Activated T-helper 1 cell treated with anti-CD3 and anti-CD28 coated beads, Interleukin-12 subunit alpha, Interleukin-12 subunit beta, Interleukin-2, Interleukin-4 antibody, amounts not matched to agents 30 ng/mL and 10 ng/mL and 1 ng/mL, durations not matched to agents 14 hours and 24 hours and 36 hours (primary cell): ENCODE measurements around the gene TSSK3. TPM values are rescaled to one million over a fixed set of nuclear protein-coding genes. Genes with fewer than 3 reads are reported as not detected.
A peak's percentile ranks its signal among the peaks of the same experiment; 100 is the strongest.

ENCODE experiments used
- DNase-seq: peaks from one replicate; pipeline ENCODE4 v3.0.0; 2021; ENCODE audit warnings: low spot score
- H3K27ac Mint-ChIP-seq: one replicate; pipeline ENCODE4 v1.8.0; 2021; ENCODE audit warnings: mild to moderate bottlenecking, mixed read lengths
- H3K27me3 Mint-ChIP-seq: one replicate; pipeline ENCODE4 v1.8.0; 2022; ENCODE audit warnings: mild to moderate bottlenecking, moderate library complexity, mixed read lengths; ENCODE audit not compliant: insufficient read depth
- H3K36me3 Mint-ChIP-seq: one replicate; pipeline ENCODE4 v1.8.0; 2021; ENCODE audit warnings: low read depth, mixed read lengths
- H3K4me1 Mint-ChIP-seq: one replicate; pipeline ENCODE4 v1.8.0; 2021; ENCODE audit warnings: low read depth, mixed read lengths
- H3K4me3 Mint-ChIP-seq: one replicate; pipeline ENCODE4 v1.8.0; 2021; ENCODE audit warnings: mild to moderate bottlenecking, moderate library complexity, mixed read lengths
- H3K9me3 Mint-ChIP-seq: one replicate; pipeline ENCODE4 v1.8.0; 2021; ENCODE audit warnings: mixed read lengths
- intact Hi-C: fragments of 100-400 bp; cut with micrococcal nuclease; formaldehyde crosslinking; loops from one replicate; pipeline ENCODE4 v1.15.1; 2024
- total RNA-seq: library from RNA; stranded (reverse); gene quantifications from 2 replicates; pipeline ENCODE4 v1.2.3, GENCODE V29; 2022

Gene TSSK3
- total RNA-seq, 1 donor from 2014 or later: 1.3 TPM

GRCh38 chr1:32357614-32358013 is 4.7 kb upstream of the TSSK3 start:
- Mint-ChIP-seq H3K27ac (no peak overlapping the region), H3K27me3 (peaks cover 6% of the 10 kb centered on the region)
- intact Hi-C loops: no loop called here

DNA sequence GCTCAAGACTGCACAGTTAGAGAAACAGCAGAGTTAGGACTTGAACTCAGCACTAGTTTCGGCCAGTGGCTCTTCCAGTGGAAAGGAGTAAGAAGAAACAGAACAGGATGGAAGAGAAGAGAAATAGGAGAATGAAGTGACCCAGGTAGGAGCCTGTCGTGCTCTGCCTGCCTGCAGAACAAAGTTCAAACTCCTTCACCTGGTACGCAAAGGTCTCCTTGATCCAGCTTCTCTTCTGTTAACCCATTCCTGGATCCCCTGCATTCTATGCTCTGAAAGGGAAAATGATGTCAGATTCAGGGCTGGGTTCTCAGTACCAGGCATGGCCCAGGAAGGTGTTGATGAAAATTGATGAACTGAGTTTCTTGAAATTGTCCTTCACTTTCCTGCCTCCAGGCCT is 3.9 kb upstream of the TSSK3 start:
- H3K4me1 Mint-ChIP-seq: peaks cover 23% of the 10 kb centered on the region
- peaks cover 6% of the 10 kb centered on the region for H3K27me3 Mint-ChIP-seq
- peaks cover 17% of the 10 kb centered on the region for H3K36me3 Mint-ChIP-seq
- H3K27ac Mint-ChIP-seq: no peak overlapping the region
- no peak for DNase-seq
- intact Hi-C loops: no loop called here
- H3K4me3 Mint-ChIP-seq: no peak overlapping the region
- H3K9me3 Mint-ChIP-seq: no peaks in the 10 kb centered on the region

More at GRCh38 chr1:32357614-32358013, 4.7 kb upstream of the TSSK3 start:
- Mint-ChIP-seq H3K4me3 (no peak overlapping the region), H3K9me3 (no peaks in the 10 kb centered on the region), H3K4me1 (peaks cover 28% of the 10 kb centered on the region), H3K36me3 (peaks cover 11% of the 10 kb centered on the region)
- no peak for DNase-seq

- Mint-ChIP-seq H3K9me3 (no peaks in the 10 kb centered on the region), H3K4me1 (peaks cover 17% of the 10 kb centered on the region), H3K27me3 (peaks cover 6% of the 10 kb centered on the region), H3K27ac (no peak overlapping the region), H3K36me3 (peaks cover 24% of the 10 kb centered on the region), H3K4me3 (no peak overlapping the region)
- DNase-seq: no peak
- intact Hi-C loops: no loop called here
These were observed 1.0 kb upstream of the TSSK3 start for GRCh38 chr1:32361308-32361673.

DNA sequence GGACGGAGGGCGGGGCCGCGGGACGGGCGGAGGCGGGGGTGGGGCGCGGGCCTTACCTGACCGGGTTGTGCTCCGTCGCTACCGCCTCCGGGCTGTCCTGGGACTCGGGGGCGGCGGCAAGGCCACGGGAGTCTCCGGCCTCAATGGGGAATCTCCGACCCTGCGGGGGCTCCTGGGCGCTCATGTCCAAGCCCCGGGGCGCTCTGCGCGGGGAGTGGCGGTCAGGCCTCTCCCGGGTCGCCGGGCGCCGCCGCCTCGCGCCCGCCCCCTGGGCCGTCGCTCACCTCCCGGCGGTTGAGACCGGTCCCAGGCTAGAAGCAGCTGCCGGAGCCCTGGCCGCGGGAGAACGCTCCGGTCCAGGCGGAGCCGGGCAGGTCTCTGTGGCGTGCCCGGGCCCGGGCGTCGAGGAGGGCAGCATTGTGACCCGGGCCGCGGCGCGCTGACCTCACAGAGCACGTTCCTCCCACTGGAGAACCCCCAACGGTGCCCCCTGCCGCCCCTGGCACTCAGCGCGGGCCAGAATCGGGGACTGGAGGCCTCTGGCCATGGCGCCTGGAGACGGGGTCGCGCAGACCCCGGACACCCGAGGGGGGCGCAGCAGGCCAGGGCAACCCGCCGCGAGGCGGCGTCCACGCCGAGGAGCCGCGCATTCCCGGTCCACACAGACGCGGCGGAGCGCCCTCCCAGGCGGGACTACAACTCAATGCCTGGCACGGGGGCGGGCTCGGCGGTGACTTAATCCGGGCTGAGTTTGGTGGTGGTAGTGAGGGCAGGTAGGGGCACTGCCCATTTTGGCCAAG is 465 bp upstream of the TSSK3 start:
- DNase-seq: no peak
- Mint-ChIP-seq H3K9me3 (no peaks in the 10 kb centered on the region), H3K27me3 (peaks cover 6% of the 10 kb centered on the region), H3K4me1 (peaks cover 17% of the 10 kb centered on the region), H3K4me3 (no peak overlapping the region), H3K36me3 (peaks cover 24% of the 10 kb centered on the region), H3K27ac (no peak overlapping the region)
- intact Hi-C loops: no loop called here

GRCh38 chr1:32363713-32364112 is 1.4 kb downstream of the TSSK3 start:
- H3K27ac Mint-ChIP-seq: no peak overlapping the region
- H3K4me3 Mint-ChIP-seq: no peak overlapping the region
- intact Hi-C loops: no loop called here
- peaks cover 6% of the 10 kb centered on the region for H3K27me3 Mint-ChIP-seq
- peaks cover 17% of the 10 kb centered on the region for H3K4me1 Mint-ChIP-seq
- no peaks in the 10 kb centered on the region for H3K9me3 Mint-ChIP-seq
- peaks cover 26% of the 10 kb centered on the region for H3K36me3 Mint-ChIP-seq
- DNase-seq: no peak

GRCh38 chr1:32364836-32365235 is 2.5 kb downstream of the TSSK3 start:
- intact Hi-C loops: no loop called here
- no peak overlapping the region for H3K27ac Mint-ChIP-seq
- peaks cover 6% of the 10 kb centered on the region for H3K27me3 Mint-ChIP-seq
- H3K4me3 Mint-ChIP-seq: no peak overlapping the region
- H3K36me3 Mint-ChIP-seq: peaks cover 30% of the 10 kb centered on the region
- H3K9me3 Mint-ChIP-seq: no peaks in the 10 kb centered on the region
- peaks cover 14% of the 10 kb centered on the region for H3K4me1 Mint-ChIP-seq
- no peak for DNase-seq

DNA sequence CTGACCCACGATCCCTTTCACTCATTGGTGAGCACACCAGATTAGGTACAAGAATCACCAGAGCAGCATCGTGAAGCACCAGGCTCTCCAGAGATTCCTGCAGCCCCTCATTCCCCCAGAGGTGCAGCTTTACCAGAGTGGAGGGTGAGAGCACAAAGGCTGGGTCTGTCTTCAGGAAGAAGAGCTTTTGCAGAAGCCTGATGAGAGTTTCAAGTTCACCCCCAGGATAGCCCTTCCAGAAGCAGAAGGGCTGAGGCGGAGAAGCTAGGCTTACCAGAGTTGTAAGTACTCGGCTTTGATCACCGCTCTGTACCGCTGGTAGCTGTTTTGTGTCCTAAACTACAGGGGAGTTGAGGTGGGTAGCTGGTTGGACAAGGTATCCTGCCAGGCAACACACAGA is 3.1 kb downstream of the TSSK3 start:
- Mint-ChIP-seq H3K36me3 (peaks cover 30% of the 10 kb centered on the region), H3K4me3 (no peak overlapping the region), H3K27me3 (peaks cover 6% of the 10 kb centered on the region), H3K27ac (no peak overlapping the region), H3K9me3 (no peaks in the 10 kb centered on the region), H3K4me1 (peaks cover 10% of the 10 kb centered on the region)
- DNase-seq: no peak
- intact Hi-C loops: no loop called here

- Mint-ChIP-seq H3K27me3 (no peaks in the 10 kb centered on the region), H3K27ac (no peak overlapping the region), H3K9me3 (no peaks in the 10 kb centered on the region), H3K4me3 (no peak overlapping the region), H3K4me1 (peaks cover 17% of the 10 kb centered on the region), H3K36me3 (peaks cover 28% of the 10 kb centered on the region)
- DNase-seq: no peak
- intact Hi-C loops: no loop called here
These were observed 5.7 kb downstream of the TSSK3 start for GRCh38 chr1:32367912-32368635.

GRCh38 chr1:32372149-32372756 is 9.9 kb downstream of the TSSK3 start:
- peaks cover 36% of the 10 kb centered on the region for H3K36me3 Mint-ChIP-seq

DNA sequence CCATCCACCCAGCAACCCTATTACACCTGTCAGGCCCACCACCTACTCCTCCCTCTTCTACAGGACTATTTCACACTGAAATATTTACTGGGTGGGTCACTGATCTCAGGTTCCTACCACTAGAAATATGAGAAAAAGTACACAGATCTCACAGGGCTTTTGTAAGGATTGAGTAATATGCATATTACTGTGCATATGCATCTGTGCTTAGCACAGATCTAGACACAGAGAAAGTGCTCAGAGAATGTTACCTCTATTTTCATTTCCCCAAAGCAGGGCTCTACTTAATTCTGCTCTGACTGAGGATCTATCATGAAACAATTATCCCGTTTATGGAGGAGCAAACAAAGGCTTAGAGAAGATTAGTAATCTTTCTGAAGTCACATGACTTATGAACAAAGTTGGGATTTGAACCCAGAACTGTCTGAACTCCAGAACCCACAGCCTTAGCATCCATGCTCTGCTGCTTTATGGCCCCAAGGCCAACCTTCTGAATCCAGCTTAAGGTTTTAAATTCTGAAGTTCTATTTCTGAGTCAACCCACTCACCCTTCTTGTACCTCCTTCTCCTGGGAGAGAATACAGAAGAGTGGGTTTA is 11.8 kb downstream of the TSSK3 start:
- Mint-ChIP-seq H3K9me3 (no peaks in the 10 kb centered on the region), H3K4me1 (peaks cover 21% of the 10 kb centered on the region), H3K36me3 (peaks cover 38% of the 10 kb centered on the region), H3K27ac (no peak overlapping the region), H3K27me3 (no peaks in the 10 kb centered on the region), H3K4me3 (no peak overlapping the region)
- no peak for DNase-seq
- intact Hi-C loops: loop anchor here (5.0 kb wide), 1 partner anchor 52 kb away; no protein-coding TSS in a partner anchor

More at GRCh38 chr1:32372149-32372756, 9.9 kb downstream of the TSSK3 start:
- Mint-ChIP-seq H3K9me3 (no peaks in the 10 kb centered on the region), H3K4me3 (no peak overlapping the region), H3K27ac (no peak overlapping the region), H3K4me1 (peaks cover 21% of the 10 kb centered on the region), H3K27me3 (no peaks in the 10 kb centered on the region)
- intact Hi-C loops: loop anchor here (1.0 to 5.0 kb wide), 3 partner anchors 35 to 157 kb away; no protein-coding TSS in a partner anchor
- peak; percentile 66 for DNase-seq

DNA sequence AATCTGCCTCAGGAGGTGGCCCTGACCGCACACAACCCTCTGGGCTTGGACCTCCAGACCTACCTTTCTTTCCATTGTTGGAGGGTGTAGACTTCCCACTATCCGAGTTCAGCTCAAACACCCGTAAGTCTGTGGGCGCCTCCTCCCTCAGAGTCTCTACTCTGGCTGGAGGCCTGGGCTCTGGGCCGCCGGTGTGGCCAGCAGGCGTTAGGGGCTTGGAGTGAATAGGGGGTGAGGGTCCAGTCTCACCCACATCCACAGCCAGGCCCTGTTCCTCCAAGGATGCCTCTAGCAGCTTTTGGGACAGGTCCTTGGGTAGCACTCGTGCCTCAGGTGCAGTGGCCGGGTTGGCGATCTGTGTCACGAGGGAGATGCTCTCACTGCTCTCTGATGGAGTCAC is 13.9 kb downstream of the TSSK3 start:
- Mint-ChIP-seq H3K27ac (no peak overlapping the region), H3K4me3 (no peak overlapping the region), H3K27me3 (no peaks in the 10 kb centered on the region), H3K36me3 (peaks cover 43% of the 10 kb centered on the region), H3K4me1 (peaks cover 21% of the 10 kb centered on the region), H3K9me3 (no peaks in the 10 kb centered on the region)
- intact Hi-C loops: no loop called here
- DNase-seq: no peak

DNA sequence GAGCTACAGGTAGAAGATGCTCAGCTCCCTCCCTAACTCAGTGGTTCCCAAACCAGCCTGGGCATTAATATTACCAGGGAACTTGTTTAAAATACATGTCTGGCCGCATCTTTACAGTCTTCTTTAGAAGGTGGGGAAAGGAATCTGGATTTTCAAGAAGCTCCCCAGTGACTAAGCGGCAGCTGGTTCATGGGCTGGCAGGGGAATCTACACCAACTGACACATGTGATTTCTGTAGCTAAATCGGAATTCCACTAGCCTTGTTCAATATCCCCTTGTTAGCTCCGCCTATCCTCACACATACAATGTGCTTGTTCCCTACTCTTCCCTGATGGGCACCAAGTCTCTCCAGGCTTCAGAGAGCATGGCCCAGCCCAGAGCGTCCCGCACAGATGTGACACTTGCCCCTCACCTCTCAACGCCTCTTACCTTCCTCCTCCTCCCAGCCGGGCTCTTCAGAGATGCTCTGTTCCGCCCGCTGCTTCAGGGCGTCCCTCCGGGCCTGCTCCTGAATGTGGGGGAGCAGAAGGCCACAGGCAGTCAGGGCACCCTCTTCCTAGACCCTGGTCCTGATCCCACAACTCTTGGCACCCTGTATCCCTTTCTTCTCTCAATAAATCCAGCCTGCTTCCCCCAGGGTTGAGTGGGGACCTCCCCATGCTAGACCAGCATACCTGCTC is 15.3 kb downstream of the TSSK3 start:
- H3K4me3 Mint-ChIP-seq: no peak overlapping the region
- no peaks in the 10 kb centered on the region for H3K27me3 Mint-ChIP-seq
- peaks cover 35% of the 10 kb centered on the region for H3K36me3 Mint-ChIP-seq
- peaks cover 7% of the 10 kb centered on the region for H3K4me1 Mint-ChIP-seq
- no peaks in the 10 kb centered on the region for H3K9me3 Mint-ChIP-seq
- intact Hi-C loops: no loop called here
- no peak overlapping the region for H3K27ac Mint-ChIP-seq
- DNase-seq: no peak
